Activated T-helper 1 cell treated with anti-CD3 and anti-CD28 coated beads, Interleukin-12 subunit alpha, Interleukin-12 subunit beta, Interleukin-2, Interleukin-4 antibody, amounts not matched to agents 30 ng/mL and 10 ng/mL and 1 ng/mL, durations not matched to agents 14 hours and 24 hours and 36 hours (primary cell): ENCODE measurements around the gene USP47. TPM values are rescaled to one million over a fixed set of nuclear protein-coding genes. Genes with fewer than 3 reads are reported as not detected.

Experiments used
- DNase-seq: peaks from one replicate; pipeline ENCODE4 v3.0.0; 2021; ENCODE audit warnings: low spot score
- H3K27ac Mint-ChIP-seq: one replicate; pipeline ENCODE4 v1.8.0; 2021; ENCODE audit warnings: mild to moderate bottlenecking, mixed read lengths
- H3K27me3 Mint-ChIP-seq: one replicate; pipeline ENCODE4 v1.8.0; 2022; ENCODE audit warnings: mild to moderate bottlenecking, moderate library complexity, mixed read lengths; ENCODE audit not compliant: insufficient read depth
- H3K36me3 Mint-ChIP-seq: one replicate; pipeline ENCODE4 v1.8.0; 2021; ENCODE audit warnings: low read depth, mixed read lengths
- H3K4me1 Mint-ChIP-seq: one replicate; pipeline ENCODE4 v1.8.0; 2021; ENCODE audit warnings: low read depth, mixed read lengths
- H3K4me3 Mint-ChIP-seq: one replicate; pipeline ENCODE4 v1.8.0; 2021; ENCODE audit warnings: mild to moderate bottlenecking, moderate library complexity, mixed read lengths
- H3K9me3 Mint-ChIP-seq: one replicate; pipeline ENCODE4 v1.8.0; 2021; ENCODE audit warnings: mixed read lengths
- intact Hi-C: fragments of 100-400 bp; cut with micrococcal nuclease; formaldehyde crosslinking; loops from one replicate; pipeline ENCODE4 v1.15.1; 2024
- total RNA-seq: library from RNA; stranded (reverse); gene quantifications from 2 replicates; pipeline ENCODE4 v1.2.3, GENCODE V29; 2022

USP47 gene
- total RNA-seq, 1 donor from 2014 or later = 52.0 TPM

DNA sequence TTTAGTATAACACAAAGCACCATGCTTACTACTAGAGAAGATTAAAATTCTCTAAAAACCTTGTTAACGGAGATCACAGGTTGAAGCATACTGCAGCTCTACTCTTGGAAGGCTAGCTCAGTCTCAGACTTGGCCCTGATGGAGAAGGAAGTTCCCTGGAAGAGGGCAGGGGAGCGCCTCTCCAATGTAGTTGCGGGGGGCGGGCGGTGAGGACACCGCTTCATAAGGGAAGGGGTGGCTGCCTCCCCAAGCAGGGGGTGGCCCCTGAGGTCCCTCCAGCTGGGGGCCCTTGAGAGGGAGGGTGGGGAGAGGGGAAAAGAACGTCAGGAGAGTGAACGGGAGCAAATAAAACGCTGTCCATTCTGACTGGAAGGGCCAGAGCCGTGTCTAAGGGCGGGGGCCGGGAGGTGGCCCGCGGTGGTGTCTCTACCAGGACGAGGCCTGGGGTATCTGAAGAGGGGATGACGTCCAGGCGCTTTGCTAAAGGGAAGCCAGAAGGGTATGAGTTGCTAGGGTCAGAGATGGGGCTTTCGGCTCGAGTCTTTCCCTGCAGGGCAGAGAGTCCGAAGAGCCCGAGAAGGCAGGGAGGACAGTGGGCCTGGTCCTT, 553 bp upstream of the USP47 start:
- no peak for DNase-seq
- H3K27me3 Mint-ChIP-seq = peaks cover 10% of the 10 kb centered on the region
- intact Hi-C loops = loop anchor here (1.0 to 10.0 kb wide), 11 partner anchors 8 to 1621 kb away; partner anchors contain the start of genes AMPD3, BMAL1, BTBD10 and GALNT18
- peak overlapping the region; percentile 65 for H3K4me3 Mint-ChIP-seq
- H3K9me3 Mint-ChIP-seq = no peaks in the 10 kb centered on the region
- peak overlapping the region; percentile 59 for H3K27ac Mint-ChIP-seq
- H3K4me1 Mint-ChIP-seq = no peaks in the 10 kb centered on the region
- peaks cover 2% of the 10 kb centered on the region for H3K36me3 Mint-ChIP-seq

DNA sequence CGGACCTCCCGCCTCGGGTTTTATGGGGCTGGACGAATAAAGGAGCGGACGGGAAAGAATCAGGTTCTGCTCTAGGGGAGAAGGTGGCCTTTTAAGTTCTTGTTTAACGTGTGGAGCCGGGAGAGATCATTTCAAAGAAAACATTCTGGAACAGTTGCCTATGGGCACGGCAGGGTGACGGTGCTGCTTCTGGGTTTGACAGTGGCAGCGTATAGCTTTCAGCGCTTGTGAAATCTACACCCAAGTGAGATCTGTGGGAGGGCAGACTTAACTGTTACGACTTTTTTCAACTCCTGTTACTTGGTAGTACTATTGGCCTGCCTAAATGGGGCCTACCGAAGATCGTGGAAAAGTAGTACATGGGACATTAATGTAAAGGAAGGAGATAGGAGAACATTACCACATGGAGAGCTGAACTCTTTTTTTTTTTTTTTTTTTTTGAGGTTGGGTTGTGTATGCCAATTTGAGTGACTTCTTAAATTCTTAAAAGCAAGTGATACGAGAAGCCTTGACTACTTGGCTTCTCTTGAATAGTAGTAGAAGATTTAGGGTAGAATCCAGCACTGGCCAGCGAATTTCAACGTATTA, 743 bp downstream of the USP47 start:
- H3K27ac Mint-ChIP-seq = no peak overlapping the region
- DNase-seq = peak; percentile 58
- no peak overlapping the region for H3K4me3 Mint-ChIP-seq
- peaks cover 2% of the 10 kb centered on the region for H3K36me3 Mint-ChIP-seq
- H3K27me3 Mint-ChIP-seq = peaks cover 5% of the 10 kb centered on the region
- intact Hi-C loops = loop anchor here (2.0 to 10.0 kb wide), 14 partner anchors 220 to 1826 kb away; partner anchors contain the start of genes AMPD3, BMAL1, BTBD10 and CTR9
- no peaks in the 10 kb centered on the region for H3K9me3 Mint-ChIP-seq
- H3K4me1 Mint-ChIP-seq = peaks cover 8% of the 10 kb centered on the region

DNA sequence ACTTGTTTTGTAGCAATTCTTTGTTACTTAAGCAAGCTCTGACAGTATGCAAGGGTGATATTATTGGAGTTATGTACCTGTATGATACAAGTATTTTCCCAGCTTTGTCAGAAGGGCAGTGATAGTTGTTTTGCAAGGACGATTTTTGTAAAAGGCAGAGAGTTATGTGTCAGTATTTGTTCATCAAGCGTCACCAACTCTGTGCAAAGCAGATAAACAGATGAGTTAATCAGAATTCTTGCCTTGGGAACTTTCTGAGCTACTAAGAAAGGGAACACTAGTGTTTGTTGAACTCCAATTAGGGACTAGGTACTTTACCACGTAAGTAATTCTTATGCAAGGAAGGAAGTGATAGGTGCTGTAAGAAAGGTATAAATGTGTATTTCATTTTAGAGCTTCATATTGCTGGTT, 1.4 kb downstream of the USP47 start:
- peaks cover 2% of the 10 kb centered on the region for H3K36me3 Mint-ChIP-seq
- no peaks in the 10 kb centered on the region for H3K9me3 Mint-ChIP-seq
- H3K27me3 Mint-ChIP-seq = peaks cover 5% of the 10 kb centered on the region
- H3K4me1 Mint-ChIP-seq = peaks cover 10% of the 10 kb centered on the region
- intact Hi-C loops = loop anchor here (2.0 to 10.0 kb wide), 14 partner anchors 221 to 1826 kb away; partner anchors contain the start of genes AMPD3, BMAL1, BTBD10 and CTR9
- no peak for DNase-seq
- no peak overlapping the region for H3K27ac Mint-ChIP-seq
- no peak overlapping the region for H3K4me3 Mint-ChIP-seq

DNA sequence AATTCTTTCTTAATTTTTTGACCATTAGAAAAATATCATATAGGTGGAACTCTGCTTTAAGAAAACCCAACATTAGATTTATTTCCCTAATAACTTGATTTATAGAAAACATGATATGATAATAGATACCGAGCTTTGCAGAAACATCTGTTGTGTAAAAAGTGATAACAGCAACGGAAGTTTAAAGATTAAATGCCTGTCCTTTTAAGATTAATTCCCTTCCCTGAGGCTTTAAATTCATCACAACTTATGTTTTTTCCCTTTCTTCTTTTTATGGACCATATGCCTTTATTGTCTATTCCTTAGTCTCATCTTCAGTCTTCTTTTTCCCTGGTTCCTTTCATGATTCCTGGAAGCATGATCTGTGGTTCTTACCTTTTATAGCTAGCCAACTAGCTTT, 1.9 kb downstream of the USP47 start:
- no peaks in the 10 kb centered on the region for H3K9me3 Mint-ChIP-seq
- intact Hi-C loops = loop anchor here (2.0 to 10.0 kb wide), 15 partner anchors 37 to 1825 kb away; partner anchors contain the start of genes AMPD3, BMAL1, BTBD10 and CTR9
- peaks cover 2% of the 10 kb centered on the region for H3K27me3 Mint-ChIP-seq
- H3K36me3 Mint-ChIP-seq = peaks cover 2% of the 10 kb centered on the region
- H3K4me1 Mint-ChIP-seq = peaks cover 10% of the 10 kb centered on the region
- no peak for DNase-seq
- H3K4me3 Mint-ChIP-seq = no peak overlapping the region
- H3K27ac Mint-ChIP-seq = no peak overlapping the region

DNA sequence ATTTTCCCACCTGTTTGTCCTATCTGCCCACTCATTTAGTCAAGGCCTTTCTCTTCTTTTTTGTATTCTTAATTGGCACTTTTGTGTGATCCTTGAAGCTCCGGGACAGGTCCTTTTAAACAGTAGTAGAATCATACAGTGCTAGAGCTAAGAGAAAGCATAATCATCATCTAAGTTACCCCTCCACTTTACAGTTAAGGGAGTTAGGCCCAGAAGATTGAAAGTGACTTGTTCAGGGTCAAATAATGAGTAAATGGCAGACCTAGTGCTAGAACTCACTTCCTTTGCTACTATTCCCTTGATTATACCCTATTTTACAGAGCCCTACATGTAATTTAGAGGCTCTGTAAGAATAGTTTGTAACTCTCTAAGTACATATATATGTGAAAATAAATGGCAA, 2.5 kb downstream of the USP47 start:
- Mint-ChIP-seq H3K36me3 (peaks cover 2% of the 10 kb centered on the region), H3K27ac (peak overlapping the region; percentile 76), H3K27me3 (no peaks in the 10 kb centered on the region), H3K9me3 (no peaks in the 10 kb centered on the region), H3K4me1 (peaks cover 15% of the 10 kb centered on the region), H3K4me3 (no peak overlapping the region)
- DNase-seq = no peak
- intact Hi-C loops = loop anchor here (2.0 to 10.0 kb wide), 10 partner anchors 37 to 1618 kb away; partner anchors contain the start of genes AMPD3, BMAL1, BTBD10 and GALNT18

DNA sequence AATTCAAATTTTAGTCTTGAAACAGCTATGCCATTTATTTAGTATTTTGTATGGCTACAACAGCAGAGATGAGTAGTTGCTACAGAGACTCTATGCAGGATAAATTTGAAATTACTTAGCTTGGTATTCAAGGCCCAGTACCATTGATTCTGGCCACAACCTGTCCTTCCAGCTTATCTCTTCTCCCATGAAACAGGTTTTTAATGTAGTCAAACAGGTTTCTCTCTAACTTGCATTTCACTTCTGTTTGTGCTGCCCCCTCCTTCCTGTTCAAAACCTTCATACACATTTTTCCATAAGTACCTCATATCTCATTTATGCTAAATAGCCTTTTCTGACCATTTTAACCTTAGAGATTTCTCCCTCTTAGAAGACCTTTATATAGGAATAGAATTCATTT, 3.3 kb downstream of the USP47 start:
- peak overlapping the region; percentile 76 for H3K27ac Mint-ChIP-seq
- peaks cover 2% of the 10 kb centered on the region for H3K36me3 Mint-ChIP-seq
- no peaks in the 10 kb centered on the region for H3K9me3 Mint-ChIP-seq
- no peaks in the 10 kb centered on the region for H3K27me3 Mint-ChIP-seq
- H3K4me1 Mint-ChIP-seq = peaks cover 23% of the 10 kb centered on the region
- DNase-seq = no peak
- intact Hi-C loops = loop anchor here (1.0 to 10.0 kb wide), 4 partner anchors 36 to 1430 kb away; partner anchors contain the start of genes BMAL1 and TEAD1
- peak overlapping the region; percentile 2 for H3K4me3 Mint-ChIP-seq

DNA sequence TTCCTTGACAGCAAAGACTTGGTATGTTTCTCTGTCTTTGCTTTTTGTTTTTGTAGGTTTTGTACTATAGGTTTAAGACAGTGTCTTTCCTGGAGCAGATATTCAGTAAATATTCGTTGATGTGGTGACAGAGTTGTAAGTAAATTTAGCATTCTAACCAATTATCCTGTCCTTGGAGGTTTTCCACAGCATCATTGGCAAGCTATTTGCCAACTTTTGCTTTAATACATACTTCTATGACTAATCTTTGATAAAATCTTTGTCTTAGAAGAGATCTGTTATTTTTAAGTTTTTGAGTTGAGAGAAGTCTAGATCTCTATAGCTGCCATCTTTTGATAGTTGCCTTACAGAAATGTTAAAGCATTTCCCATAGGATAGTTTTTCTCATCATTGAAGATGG, 3.8 kb downstream of the USP47 start:
- H3K27me3 Mint-ChIP-seq = no peaks in the 10 kb centered on the region
- peak overlapping the region; percentile 41 for H3K27ac Mint-ChIP-seq
- no peak for DNase-seq
- peaks cover 28% of the 10 kb centered on the region for H3K4me1 Mint-ChIP-seq
- peaks cover 4% of the 10 kb centered on the region for H3K36me3 Mint-ChIP-seq
- peak overlapping the region; percentile 2 for H3K4me3 Mint-ChIP-seq
- H3K9me3 Mint-ChIP-seq = no peaks in the 10 kb centered on the region
- intact Hi-C loops = loop anchor here (1.0 to 10.0 kb wide), 4 partner anchors 35 to 1429 kb away; partner anchors contain the start of genes BMAL1 and TEAD1

DNA sequence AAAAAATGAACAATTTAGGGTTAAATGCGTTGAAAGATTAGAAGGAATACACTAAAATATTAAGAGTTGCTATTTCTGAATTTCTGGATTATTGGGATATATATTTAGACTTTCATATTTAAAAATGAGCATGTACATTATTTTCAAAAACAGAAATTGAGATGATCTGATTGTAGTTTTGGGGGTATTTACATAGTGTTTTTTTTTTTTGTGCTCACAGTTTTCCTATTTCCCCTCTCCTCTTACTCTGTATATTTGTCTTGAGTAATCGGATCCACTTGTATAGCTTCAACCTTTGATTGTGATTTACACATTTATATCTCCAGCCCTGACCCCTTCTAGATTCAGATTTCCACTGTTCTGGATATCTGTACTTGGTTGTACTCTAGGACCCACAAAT, 5.3 kb downstream of the USP47 start:
- Mint-ChIP-seq H3K9me3 (no peaks in the 10 kb centered on the region), H3K27me3 (peaks cover 2% of the 10 kb centered on the region), H3K4me1 (peaks cover 29% of the 10 kb centered on the region), H3K4me3 (no peak overlapping the region), H3K27ac (no peak overlapping the region), H3K36me3 (peaks cover 4% of the 10 kb centered on the region)
- intact Hi-C loops = loop anchor here (10.0 kb wide), 2 partner anchors 828 to 1428 kb away; partner anchors contain the start of genes BMAL1 and TEAD1
- no peak for DNase-seq

DNA sequence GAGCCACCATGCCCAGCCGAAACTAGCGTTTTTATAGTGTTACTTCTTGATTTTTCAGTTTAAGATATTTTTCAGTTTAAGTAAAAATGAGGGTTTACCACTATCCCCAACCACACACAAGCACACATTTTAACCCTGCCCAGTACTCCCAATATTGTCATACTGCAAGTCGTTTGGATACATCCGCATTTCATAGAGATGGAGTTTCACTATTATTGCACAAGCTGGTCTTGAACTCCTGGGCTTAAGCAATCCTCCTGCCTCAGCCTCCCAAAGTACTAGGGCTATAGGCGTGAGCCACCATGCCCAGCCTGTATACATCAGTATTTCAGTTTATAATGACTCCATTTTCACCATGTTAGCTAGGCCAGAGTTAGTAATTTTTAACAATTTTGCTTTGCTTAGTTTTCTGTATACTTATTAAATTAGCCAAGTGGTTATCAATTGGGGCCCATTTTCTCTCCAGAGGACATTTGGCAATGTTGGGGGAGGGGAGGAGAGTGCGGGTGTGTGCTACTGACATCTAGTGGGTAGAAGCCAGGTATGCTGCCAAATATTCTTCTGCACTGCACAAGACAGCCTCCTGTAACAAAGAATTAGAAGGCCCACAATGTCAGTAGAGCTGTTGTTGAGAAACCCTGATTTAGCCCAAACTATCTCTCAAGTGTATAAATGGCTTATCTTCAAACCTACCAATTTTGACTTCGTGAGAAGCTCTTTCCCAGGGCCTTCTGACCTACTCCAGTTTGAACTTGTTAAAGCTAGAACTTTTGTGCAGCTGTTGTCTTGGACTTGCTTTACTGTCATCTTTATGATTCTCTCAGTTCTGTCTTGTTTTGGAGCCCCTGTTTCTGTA, 7.3 kb downstream of the USP47 start:
- peaks cover 2% of the 10 kb centered on the region for H3K27me3 Mint-ChIP-seq
- no peak overlapping the region for H3K4me3 Mint-ChIP-seq
- H3K27ac Mint-ChIP-seq = no peak overlapping the region
- peaks cover 44% of the 10 kb centered on the region for H3K4me1 Mint-ChIP-seq
- no peaks in the 10 kb centered on the region for H3K9me3 Mint-ChIP-seq
- H3K36me3 Mint-ChIP-seq = peaks cover 4% of the 10 kb centered on the region
- DNase-seq = peak; percentile 47
- intact Hi-C loops = loop anchor here (1.0 to 10.0 kb wide), 5 partner anchors 8 to 1426 kb away; partner anchors contain the start of genes BMAL1, TEAD1 and USP47

DNA sequence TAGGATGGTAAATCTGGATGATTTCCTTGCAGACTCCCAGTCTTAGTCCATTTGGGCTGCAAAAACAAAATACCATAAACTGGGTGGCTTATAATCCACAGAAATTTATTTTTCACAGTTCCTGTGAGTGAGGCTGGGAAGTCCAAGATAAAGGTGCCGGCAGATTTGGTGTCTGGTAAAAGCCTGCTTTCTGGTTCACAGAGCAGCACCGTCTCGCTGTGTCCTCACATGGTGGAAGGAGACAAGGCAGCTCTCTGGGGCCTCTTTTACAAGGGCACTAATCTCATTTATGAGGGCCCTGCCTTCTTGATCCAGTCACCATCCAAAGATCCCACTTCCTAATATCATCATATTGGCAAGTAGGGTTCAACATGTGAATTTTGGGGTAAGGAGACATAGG, 8.9 kb downstream of the USP47 start:
- H3K4me3 Mint-ChIP-seq = no peak overlapping the region

DNA sequence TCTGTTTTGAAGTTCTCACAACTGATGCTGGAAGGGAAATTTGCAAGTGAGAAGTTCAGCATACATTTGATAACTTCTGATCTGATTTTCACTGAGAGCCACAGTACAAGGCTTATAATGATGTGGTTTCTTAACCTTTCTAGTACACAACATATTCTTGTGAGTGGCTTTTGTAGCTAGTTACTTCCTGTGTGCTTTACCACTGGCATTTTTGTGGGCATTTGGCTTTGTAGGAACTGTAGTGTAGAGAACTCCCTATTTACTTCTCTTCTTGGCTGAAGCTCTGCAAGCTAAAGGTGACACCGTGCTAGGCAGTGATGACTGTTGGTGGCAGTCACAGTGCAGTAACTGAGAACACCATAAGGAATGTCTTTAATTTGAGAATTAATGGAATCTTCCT, 14.9 kb downstream of the USP47 start:
- H3K9me3 Mint-ChIP-seq = no peaks in the 10 kb centered on the region
- H3K27me3 Mint-ChIP-seq = no peaks in the 10 kb centered on the region
- H3K36me3 Mint-ChIP-seq = no peaks in the 10 kb centered on the region
- no peak for DNase-seq
- no peak overlapping the region for H3K4me3 Mint-ChIP-seq
- peaks cover 45% of the 10 kb centered on the region for H3K4me1 Mint-ChIP-seq
- H3K27ac Mint-ChIP-seq = no peak overlapping the region
- intact Hi-C loops = loop anchor here (1.0 kb wide), 1 partner anchor 15 kb away; the partner anchor contains the start of gene USP47

More for the DNA sequence above, 8.9 kb downstream of the USP47 start:
- intact Hi-C loops = no loop called here
- Mint-ChIP-seq H3K4me1 (peaks cover 46% of the 10 kb centered on the region), H3K27me3 (peaks cover 2% of the 10 kb centered on the region), H3K36me3 (peaks cover 4% of the 10 kb centered on the region), H3K9me3 (no peaks in the 10 kb centered on the region), H3K27ac (no peak overlapping the region)
- DNase-seq = no peak

DNA sequence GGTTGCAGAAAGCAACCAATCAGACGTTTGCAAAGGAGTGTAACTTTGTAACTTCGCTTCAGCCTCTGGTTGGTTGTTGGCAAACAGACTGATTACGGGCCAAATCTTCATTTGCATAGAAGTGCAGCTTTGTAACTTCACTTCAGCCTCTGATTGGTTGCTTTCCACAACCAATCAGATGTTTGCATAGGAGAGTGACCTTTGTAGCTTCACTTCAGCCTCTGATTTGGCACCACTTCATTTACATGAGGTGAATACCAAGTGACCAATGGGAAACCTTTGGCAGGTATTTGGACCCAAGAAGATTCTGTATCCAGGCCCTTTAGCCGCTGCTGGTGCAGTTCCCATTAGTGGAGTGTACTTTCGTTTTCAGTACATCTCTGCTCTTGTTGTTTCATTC, 16.0 kb downstream of the USP47 start:
- no peak overlapping the region for H3K4me3 Mint-ChIP-seq

More for the DNA sequence above, 16.0 kb downstream of the USP47 start:
- Mint-ChIP-seq H3K9me3 (no peaks in the 10 kb centered on the region), H3K27ac (no peak overlapping the region), H3K4me1 (peaks cover 39% of the 10 kb centered on the region), H3K27me3 (no peaks in the 10 kb centered on the region), H3K36me3 (no peaks in the 10 kb centered on the region)
- no peak for DNase-seq
- intact Hi-C loops = no loop called here
